HG02642 (cell line): ENCODE results near the gene HBB.
"Not testable (repeated sequence)": the region's sequence is repeated elsewhere in the genome, so short reads cannot be mapped to it uniquely, and the experiment has no call there.

Experiments used
- ATAC-seq: cut with Tn5 transposase; IDR thresholded peaks from one replicate; pipeline ENCODE4 v1.9.1; 2021; ENCODE audit warnings: mild to moderate bottlenecking; ENCODE audit not compliant: unreplicated experiment, poor library complexity

HBB gene

DNA sequence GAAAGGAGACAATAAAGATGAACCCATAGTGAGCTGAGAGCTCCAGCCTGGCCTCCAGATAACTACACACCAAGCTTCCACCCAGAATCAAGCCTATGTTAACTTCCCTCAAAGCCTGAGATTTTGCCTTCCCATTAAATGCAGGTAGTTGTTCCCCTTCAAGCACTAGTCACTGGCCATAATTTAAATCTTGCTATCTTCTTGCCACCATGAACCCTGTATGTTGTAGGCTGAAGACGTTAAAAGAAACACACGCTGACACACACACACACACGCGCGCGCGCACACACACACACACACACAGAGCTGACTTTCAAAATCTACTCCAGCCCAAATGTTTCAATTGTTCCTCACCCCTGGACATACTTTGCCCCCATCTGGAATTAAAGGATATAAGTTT lies 21.6 kb upstream of the HBB start:
- ATAC-seq = not testable (repeated sequence)

DNA sequence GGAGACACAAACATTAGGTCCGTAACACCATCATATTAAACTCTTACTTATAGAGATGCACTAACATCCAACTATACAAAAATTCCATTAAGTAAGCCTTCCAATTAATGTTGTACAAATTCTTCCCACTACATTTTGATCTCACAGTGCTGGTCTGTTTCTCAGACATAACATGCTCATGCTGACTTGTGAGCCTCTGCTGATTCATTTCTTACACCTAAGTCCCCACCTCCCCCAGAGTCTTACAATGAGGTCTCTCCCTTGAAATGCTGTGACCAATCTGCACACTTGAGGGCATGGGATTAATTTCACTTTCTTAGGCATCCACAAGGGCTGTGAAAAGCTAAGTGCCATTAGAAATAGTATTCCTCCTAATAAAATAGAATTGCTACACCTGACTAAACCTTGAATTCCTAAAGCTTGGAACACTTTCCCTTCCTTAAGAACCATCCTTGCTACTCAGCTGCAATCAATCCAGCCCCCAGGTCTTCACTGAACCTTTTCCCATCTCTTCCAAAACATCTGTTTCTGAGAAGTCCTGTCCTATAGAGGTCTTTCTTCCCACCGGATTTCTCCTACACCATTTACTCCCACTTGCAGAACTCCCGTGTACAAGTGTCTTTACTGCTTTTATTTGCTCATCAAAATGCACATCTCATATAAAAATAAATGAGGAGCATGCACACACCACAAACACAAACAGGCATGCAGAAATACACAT lies 20.8 kb upstream of the HBB start:
- no peak for ATAC-seq

DNA sequence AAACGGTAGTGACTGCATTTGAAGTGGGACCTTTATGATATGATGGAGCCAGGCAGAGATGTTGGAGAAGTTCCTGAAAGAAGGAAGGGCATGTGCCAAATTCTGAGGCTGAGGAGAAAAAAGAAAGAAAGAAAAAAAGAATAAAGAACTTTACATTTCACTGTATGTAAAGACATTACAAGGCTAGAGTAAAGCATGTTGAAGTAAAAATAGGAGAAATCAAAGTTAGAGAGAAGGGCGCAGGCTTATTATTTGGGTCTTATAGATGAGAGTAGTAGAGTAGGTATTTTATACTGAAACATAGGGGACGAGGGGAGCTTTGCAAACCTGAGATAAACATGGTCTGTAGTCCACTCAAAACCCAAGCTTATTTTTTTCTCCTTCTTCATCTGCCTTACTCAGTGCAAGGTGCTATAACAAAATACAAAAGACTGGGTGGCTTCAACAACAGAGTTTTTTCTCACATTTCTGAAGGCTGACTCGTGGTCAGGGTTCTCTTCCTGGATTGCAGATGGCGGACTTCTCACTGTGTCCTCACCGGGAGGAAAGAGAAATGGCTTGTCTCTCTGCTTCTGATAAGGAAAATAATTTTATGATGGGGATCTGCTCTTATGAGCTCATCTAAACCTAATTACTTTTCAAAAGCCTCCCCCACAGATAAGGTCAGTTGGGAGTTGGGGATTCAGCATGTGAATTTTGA lies 20.1 kb upstream of the HBB start:
- ATAC-seq = no peak

DNA sequence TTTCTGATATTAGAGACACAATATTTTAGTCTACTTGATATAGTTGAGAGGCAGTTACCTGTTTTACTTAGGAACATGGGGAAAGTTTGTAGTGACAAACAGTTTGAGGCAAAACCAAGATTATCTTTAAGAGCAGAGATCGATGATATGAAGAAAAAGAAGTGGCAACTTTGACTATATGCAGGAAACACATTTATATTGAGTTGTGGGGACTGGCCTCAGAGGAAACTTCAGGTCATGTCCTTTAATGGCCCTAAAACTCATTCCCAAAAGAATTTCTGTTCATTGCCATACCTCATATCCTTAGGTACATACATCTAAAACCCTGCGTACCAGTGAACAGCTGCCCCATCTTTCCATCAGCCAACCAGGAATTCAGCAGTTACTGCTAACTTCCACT lies 18.3 kb upstream of the HBB start:
- no peak for ATAC-seq

DNA sequence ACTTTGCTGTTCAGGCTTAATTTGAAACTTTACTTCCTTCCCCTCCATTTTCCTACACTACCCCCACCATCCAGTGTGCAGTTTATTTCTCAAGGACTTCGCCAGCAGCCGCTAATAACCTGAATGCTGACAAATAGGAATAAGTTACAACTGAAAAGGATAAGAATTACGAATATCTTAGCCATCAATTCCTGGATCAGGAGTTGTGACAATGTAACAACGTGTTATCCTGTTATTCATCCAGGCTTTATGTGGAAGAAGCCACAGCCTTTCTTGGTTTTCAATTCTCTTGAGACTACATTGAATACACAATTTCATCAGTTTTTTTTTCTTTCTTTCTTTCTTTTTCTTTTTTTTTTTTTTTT lies 16.9 kb upstream of the HBB start:
- no peak for ATAC-seq

DNA sequence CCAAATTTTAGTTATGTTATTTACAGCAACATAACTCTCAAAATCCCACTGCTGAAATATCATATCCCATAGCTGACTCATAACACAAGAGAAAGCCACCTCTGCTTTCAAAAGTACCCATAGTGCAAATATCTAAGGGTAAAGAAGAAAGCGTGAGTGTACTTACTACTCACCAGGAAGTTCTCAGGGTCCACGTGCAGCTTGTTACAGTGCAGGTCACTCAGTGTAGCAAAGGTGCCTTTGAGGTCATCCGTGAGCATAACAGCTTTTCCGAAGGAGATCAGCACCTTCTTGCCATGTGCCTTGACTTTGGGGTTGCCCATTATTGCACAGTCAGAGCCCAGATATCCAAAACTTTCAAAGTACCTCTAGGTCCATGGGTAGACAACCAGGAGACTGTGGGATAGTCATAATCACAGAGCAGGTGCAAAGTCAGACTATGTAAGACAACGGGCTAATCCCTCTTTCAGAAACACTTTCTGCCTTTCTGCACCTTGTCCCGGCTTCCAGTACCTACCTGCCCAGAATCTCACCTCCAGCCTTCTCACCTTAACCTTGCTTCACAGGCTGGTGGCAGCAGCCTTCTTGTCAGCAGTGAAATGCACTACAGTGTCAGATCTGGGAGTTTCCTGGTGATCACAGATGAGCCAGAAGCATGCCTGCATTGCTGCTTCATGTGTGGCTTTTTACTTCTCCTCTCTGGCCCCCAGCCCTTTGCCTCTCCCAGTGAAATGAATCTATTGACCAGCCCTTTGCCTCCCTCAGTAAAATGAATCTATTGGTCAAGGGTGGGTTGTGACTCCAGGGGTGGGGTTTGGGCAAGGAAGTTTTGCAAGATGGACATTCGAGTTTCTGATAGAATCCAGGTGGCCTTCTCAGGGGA lies 16.3 kb upstream of the HBB start:
- ATAC-seq = no peak

DNA sequence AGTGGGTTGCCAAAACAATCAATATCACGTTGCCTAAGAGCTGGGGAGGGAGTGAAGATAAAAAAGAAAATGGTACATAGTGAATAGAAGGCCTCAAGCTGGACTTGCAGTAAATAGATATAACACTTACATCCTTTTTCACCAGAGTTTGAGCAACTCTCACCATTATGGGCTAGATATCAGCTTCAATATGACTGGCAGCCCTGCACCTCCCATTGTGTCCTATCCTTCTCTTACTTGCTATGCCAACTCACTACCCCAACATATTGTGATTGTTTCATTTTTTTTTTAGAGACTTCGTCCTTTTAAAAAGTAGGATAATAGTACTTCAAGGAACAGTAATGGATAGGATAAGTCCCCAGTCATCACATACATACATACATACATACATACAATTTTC lies 15.3 kb upstream of the HBB start:
- ATAC-seq = no peak

DNA sequence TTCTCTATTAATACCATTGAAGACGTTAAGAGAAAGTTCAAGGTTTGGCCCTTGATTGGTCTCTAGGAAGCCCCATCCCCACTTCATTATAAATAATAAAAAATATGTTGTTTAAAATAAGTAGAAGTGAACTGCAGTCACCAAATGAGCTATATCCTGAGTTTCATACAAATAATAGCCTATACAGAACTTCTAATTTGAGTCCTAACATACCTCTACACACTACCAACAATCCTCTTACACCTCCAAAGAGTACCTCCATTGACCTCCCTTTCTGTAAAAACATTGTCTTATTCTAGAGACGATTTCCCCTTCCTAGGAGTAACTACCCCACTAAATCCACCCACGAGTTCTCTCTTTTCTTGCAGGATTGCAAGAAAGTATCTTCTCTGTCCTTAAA lies 14.6 kb upstream of the HBB start:
- ATAC-seq = no peak

DNA sequence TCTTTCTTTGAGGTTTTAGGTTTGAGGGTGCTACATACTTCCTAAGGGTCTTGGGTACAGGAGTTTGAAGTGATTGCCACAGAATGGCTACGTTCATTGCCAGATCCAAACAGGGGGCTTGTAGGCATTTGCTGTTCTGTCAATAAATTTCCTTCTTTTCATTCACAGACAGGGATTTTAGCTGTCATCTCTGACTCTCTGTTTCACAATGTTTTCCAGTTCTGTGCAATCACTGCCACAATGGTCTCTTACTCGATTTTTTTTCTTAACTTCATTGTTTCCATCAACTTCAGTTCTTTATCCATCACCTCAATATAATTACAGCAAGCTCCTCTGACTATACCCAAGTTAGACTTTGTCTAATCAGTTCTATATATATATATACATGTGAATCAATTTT lies 13.6 kb upstream of the HBB start:
- ATAC-seq = no peak

DNA sequence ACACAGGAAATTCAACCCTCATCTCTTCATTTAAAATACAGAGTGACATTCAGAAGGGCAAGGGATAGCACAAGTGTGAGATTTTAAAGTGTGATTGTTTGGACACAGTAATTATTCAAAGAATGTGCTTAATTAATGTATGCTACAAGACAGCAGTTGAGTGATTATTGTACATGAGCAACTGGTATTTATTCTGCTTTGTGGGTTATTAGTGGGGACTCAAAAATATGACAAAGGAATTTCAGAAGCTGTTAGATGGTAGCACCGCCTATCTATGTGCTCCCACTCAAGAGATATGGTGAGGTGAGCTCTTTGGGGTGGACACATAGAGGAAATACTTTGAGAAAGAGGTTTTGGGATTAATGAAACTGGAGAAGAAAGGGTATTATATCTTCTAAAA lies 13.2 kb upstream of the HBB start:
- no peak for ATAC-seq

DNA sequence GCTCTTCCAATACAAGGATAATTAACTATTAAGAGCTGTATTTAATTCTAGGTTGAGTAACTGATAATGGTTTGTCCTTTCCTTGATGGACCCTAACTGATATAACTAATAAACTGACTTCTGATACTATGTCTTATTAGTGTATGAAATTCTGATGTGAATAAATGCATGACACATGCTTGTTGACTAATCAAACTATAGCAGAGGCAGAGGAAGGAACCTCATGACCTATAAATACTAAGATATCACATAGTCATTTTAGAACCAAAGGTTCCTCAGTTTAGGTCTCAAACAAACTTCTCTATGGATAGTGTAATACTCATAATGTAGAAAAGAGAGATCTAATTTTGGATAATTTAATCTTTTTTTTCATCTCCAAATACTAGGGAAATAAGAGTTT lies 12.2 kb upstream of the HBB start:
- no peak for ATAC-seq

DNA sequence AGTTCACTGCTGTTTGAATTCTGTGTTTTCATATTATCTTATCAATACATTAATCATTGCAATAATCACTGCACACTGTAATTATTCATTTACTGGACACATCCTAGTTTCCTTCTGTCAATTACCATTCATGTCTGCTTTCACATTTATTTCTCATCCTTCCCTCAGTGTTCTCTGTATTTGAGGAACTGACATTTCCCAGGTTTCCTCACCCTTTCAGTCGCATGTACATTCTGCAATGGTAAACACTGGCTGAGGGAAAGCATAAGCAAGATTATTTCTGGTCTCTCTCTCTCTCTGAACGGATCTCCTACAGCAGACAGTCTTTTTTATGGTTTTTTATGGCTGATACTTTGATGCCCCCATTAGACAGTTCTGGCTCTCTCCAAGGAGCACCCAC lies 11.6 kb upstream of the HBB start:
- no peak for ATAC-seq

DNA sequence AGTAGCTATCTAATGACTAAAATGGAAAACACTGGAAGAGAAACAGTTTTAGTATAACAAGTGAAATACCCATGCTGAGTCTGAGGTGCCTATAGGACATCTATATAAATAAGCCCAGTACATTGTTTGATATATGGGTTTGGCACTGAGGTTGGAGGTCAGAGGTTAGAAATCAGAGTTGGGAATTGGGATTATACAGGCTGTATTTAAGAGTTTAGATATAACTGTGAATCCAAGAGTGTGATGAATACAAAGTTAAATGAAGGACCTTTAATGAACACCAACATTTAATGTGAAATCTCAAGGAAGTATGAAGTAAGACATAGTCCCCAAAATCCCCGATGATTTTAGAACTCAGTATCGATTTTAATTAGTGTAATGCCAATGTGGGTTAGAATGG lies 10.5 kb upstream of the HBB start:
- ATAC-seq = no peak

DNA sequence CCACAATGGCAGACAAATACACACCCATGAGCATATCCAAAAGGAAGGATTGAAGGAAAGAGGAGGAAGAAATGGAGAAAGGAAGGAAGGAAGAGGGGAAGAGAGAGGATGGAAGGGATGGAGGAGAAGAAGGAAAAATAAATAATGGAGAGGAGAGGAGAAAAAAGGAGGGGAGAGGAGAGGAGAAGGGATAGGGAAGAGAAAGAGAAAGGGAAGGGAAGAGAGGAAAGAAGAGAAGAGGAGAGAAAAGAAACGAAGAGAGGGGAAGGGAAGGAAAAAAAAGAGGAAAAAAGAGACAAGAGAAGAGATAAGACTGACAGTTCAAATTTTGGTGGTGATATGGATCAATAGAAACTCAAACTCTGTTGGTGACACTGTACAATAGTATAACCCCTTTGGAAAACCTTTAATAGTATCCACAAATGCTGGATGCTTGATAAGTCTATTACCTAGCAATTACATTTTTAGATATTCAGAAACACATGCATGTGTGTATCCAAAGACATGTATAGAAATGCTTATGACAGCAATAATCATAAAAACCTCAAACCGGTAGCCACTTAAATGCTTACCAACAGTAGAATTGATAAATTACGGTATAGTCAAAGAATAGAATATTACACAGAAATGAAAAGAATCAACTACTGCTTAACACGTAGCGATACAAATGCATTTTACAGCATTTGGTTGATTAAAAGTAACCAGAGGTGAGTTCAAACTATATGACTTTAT lies 8.7 kb upstream of the HBB start:
- ATAC-seq = no peak

DNA sequence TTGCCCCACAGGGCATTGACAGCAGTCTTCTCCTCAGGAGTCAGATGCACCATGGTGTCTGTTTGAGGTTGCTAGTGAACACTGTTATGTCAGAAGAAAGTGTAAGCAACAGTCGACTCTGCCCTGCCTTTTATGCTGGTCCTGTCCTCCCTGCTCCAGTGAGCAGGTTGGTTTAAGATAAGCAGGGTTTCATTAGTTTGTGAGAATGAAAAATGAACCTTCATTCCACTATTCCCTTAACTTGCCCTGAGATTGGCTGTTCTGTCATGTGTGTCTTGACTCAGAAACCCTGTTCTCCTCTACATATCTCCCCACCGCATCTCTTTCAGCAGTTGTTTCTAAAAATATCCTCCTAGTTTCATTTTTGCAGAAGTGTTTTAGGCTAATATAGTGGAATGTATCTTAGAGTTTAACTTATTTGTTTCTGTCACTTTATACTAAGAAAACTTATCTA lies 7.5 kb upstream of the HBB start, which contains the start of gene HBD:
Gene HBD (minus strand): TSS at position 103 of the 454 bp plus-strand sequence. CDS start 50 bp downstream, at position 53.
- peak; percentile 76 for ATAC-seq

DNA sequence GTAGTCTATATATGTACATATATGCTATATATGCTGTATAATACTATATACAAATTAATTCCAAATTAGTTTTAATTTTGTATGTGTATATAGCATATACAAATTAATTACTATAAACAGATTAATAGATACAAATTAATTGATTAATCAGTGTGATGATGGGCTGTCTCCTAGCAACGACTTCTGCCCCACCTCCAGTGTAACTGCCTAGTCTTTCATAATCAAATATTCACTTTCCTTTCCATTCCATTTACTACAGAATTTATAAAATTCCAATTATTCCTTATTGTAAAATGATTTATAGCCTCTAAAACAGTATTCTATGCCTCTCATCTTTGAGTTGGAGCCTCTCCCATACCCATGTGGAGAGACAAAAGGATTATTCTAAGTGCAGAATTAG lies 6.4 kb upstream of the HBB start:
- ATAC-seq = no peak

DNA sequence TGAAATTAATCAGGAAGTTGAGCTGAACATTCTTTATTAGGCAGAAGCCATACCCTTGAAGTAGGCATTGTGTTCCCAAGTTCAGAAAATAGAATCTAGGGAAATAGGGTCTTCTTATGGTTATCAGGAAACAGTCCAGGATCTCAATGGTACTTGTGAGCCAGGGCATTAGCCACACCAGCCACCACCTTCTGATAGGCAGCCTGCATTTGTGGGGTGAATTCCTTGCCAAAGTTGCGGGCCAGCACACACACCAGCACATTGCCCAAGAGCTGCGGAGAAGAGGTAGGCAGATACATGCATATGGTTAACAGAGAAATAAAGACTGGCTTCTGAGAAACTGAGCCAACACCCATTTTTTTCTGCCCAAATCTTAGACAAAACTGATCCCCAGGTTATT lies 6.0 kb upstream of the HBB start:
- ATAC-seq = no peak

DNA sequence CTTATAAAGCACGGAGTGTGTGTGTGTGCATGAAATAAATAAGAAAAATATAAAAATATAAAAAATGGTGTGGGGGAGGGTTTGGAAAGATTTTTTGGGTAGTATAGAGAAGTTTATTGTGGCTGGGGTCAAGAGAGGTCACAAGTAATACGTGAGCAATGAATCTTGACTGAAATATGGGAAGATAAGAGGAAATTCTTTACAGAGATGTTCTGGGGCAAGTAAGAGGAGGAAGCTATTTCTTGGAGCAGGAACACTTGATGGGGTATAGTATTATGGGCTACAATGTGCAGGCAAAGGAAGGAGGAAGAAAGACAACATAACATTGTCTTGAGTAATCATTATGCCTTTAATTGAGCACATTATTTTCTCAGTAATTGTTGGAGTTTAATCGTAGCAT lies 5.3 kb upstream of the HBB start:
- ATAC-seq = no peak

DNA sequence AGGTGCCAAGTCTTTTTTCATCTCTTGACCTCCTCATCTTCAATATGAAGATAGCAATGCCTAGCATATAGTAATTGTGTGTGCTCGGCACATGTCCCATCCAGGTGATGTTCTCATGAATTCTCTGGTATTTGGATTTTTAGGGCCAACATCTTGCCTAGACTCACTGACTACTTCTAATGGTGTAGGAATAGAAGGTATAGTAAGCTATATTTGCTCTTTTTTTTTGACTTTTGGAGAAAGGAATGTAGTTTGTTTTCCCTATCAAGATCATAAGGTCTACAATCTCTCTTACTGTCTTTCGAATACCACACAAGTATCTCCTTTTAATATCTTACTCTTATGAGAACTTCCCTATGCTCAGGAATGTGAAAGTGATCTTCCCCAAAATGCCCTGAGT lies 4.2 kb upstream of the HBB start:
- ATAC-seq = no peak

DNA sequence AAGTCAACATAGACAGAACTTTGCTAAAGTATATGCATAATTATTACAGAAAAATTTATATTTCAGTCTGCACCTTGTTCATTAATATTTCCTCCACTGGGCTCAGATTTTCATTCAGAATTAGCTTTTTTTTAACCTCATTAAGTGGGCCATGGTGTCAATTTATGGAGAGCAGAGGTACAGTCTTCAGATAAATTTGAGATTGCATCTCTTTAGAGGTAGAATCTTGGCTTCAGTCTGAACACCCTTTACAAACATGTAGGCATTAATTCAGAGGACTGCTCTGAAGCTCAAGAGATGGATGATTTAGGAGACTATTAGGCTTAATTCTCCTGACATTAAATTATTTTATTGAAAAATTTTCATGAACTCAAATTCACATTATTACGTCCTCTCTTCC lies 3.4 kb upstream of the HBB start:
- no peak for ATAC-seq

DNA sequence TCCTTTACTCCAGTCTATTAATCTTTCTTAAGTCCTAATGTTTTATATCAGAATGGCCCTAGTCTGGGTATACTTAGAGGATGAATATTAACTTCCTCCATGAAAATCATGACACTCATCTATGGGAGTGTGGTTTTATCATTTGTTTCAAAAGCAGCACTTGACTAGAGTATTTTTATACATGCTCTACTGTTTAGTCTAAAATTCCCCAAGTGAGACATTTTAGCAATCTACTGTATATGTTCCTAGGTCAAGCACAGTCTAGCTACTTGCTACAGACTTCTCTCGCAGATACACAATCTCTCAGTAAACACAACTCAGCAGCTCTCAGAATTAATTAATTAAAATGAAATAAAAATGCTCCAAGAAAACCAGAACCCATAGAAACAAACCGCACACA lies 2.9 kb upstream of the HBB start:
- ATAC-seq = no peak
